Jurkat, Clone E6-1 (cell line): ENCODE measurements around the gene LTBP1. TPM values are rescaled to one million over a fixed set of nuclear protein-coding genes. Genes with fewer than 3 reads are reported as not detected.
A peak's percentile ranks its signal among the peaks of the same experiment; 100 is the strongest.
"Not testable (repeated sequence)": the region's sequence is repeated elsewhere in the genome, so short reads cannot be mapped to it uniquely, and the experiment has no call there.

ENCODE experiments used
- DNase-seq: peaks from one replicate; pipeline ENCODE4 v3.0.0-alpha.2; 2011; ENCODE audit warnings: low read depth, low spot score
- H3K4me3 ChIP-seq: 2 replicates; pipeline ENCODE4 v1.5.1; 2011; ENCODE audit warnings: mild to moderate bottlenecking, low read length, control low read depth, moderate library complexity
- polyA plus RNA-seq: library from polyadenylated mRNA; unstranded; fragments of >200 nt; gene quantifications from one replicate; pipeline ENCODE4 v1.2.1, GENCODE V29; 2012; ENCODE audit warnings: missing spikeins; ENCODE audit not compliant: insufficient read length, insufficient read depth

The LTBP1 gene
- 5.4 TPM for polyA plus RNA-seq

- DNase-seq: peak; percentile 41
- peak within 1 kb of the TSS; percentile 53 for H3K4me3 ChIP-seq
Measured at GRCh38 chr2:32946314-32947075, at the start of gene LTBP1. TSS of gene LTBP1 (plus strand) at chr2:32946953. CDS start at chr2:32947325, 372 bp downstream.

GRCh38 chr2:32900246-32900973, 46.3 kb upstream of the LTBP1 start:
- DNase-seq: no peak
- H3K4me3 ChIP-seq: no peak overlapping the region

GRCh38 chr2:32901313-32901712, 45.4 kb upstream of the LTBP1 start:
- H3K4me3 ChIP-seq: no peak overlapping the region
- no peak for DNase-seq

- DNase-seq: no peak
- H3K4me3 ChIP-seq: no peak overlapping the region
Measured at GRCh38 chr2:32902174-32902573, 44.6 kb upstream of the LTBP1 start.

GRCh38 chr2:32902986-32903385, 43.8 kb upstream of the LTBP1 start:
- DNase-seq: no peak
- no peak overlapping the region for H3K4me3 ChIP-seq

- no peak for DNase-seq
- H3K4me3 ChIP-seq: no peak overlapping the region
Measured at GRCh38 chr2:32904074-32904473, 42.7 kb upstream of the LTBP1 start.

- no peak overlapping the region for H3K4me3 ChIP-seq
- no peak for DNase-seq
Measured at GRCh38 chr2:32904751-32905150, 42.0 kb upstream of the LTBP1 start.

GRCh38 chr2:32905270-32905669, 41.5 kb upstream of the LTBP1 start:
- no peak overlapping the region for H3K4me3 ChIP-seq
- DNase-seq: no peak

- peak; percentile 4 for DNase-seq
- H3K4me3 ChIP-seq: no peak overlapping the region
Measured at GRCh38 chr2:32910883-32911598, 35.7 kb upstream of the LTBP1 start.

GRCh38 chr2:32915694-32916093, 31.1 kb upstream of the LTBP1 start:
- no peak for DNase-seq

GRCh38 chr2:32918774-32919173, 28.0 kb upstream of the LTBP1 start:
- no peak for DNase-seq
- H3K4me3 ChIP-seq: no peak overlapping the region

More at GRCh38 chr2:32915694-32916093, 31.1 kb upstream of the LTBP1 start:
- no peak overlapping the region for H3K4me3 ChIP-seq

GRCh38 chr2:32919901-32920300, 26.9 kb upstream of the LTBP1 start:
- not testable (repeated sequence) for DNase-seq, H3K4me3 ChIP-seq

GRCh38 chr2:32921486-32921885, 25.3 kb upstream of the LTBP1 start:
- not testable (repeated sequence) for H3K4me3 ChIP-seq, DNase-seq

GRCh38 chr2:32922501-32922900, 24.3 kb upstream of the LTBP1 start:
- no peak for DNase-seq
- H3K4me3 ChIP-seq: no peak overlapping the region

GRCh38 chr2:32923109-32923508, 23.6 kb upstream of the LTBP1 start:
- no peak overlapping the region for H3K4me3 ChIP-seq
- DNase-seq: no peak

GRCh38 chr2:32925283-32925815, 21.4 kb upstream of the LTBP1 start:
- no peak overlapping the region for H3K4me3 ChIP-seq
- no peak for DNase-seq

GRCh38 chr2:32925976-32926707, 20.6 kb upstream of the LTBP1 start:
- no peak overlapping the region for H3K4me3 ChIP-seq
- no peak for DNase-seq

GRCh38 chr2:32926708-32927084, 20.1 kb upstream of the LTBP1 start:
- DNase-seq: no peak
- H3K4me3 ChIP-seq: no peak overlapping the region

GRCh38 chr2:32930436-32930835, 16.3 kb upstream of the LTBP1 start:
- DNase-seq: no peak
- no peak overlapping the region for H3K4me3 ChIP-seq
